Measurements from ENCODE around the gene DOCK2. TPM values are rescaled to one million over a fixed set of nuclear protein-coding genes. Genes with fewer than 3 reads are reported as not detected.

DOCK2 gene
- total RNA-seq, 2 experiments from 2014 or later, result 161 to 205 TPM

- TF ChIP-seq CTCF (conservative IDR thresholded peaks at IDR 0.05; ENCODE audit: low read length) (no peak), EZH2phosphoT487 (IDR thresholded peaks at IDR 0.05; ENCODE audit: borderline replicate concordance, low read depth, low read length) (no peak)
- POLR2A ChIA-PET, result no interaction called here
- no peak overlapping the region for H2AFZ ChIP-seq (ENCODE audit: low read length)
Observed at GRCh38 chr5:169694091-169694625, 57.1 kb downstream of the DOCK2 start.

GRCh38 chr5:169695025-169695625 is 58.0 kb downstream of the DOCK2 start:
- H3K4me3 ChIP-seq (ENCODE audit: low read depth, low read length, poor library complexity, severe bottlenecking), result no peak overlapping the region
- intact Hi-C loops (cut with micrococcal nuclease; ENCODE audit: unreplicated experiment), result no loop called here
- CTCF ChIA-PET (ENCODE audit: unreplicated experiment), result no interaction called here
- no peaks in the 10 kb centered on the region for H3K79me2 ChIP-seq (ENCODE audit: insufficient read depth, low read depth, low read length)
- no peaks in the 10 kb centered on the region for H3K9me3 ChIP-seq (ENCODE audit: low read length)
- no peaks in the 10 kb centered on the region for H3K9me2 ChIP-seq (ENCODE audit: insufficient read depth, low read length)
- no peak overlapping the region for H3K4me2 ChIP-seq (ENCODE audit: low read length)
- POLR2A ChIA-PET, result no interaction called here
- H3K36me3 ChIP-seq (ENCODE audit: insufficient read depth, low read length), result peaks cover 97% of the 10 kb centered on the region
- no peak overlapping the region for H3K27ac ChIP-seq (ENCODE audit: low read depth, low read length, poor library complexity, severe bottlenecking)
- H2AFZ ChIP-seq (ENCODE audit: low read length), result no peak overlapping the region
- H4K20me1 ChIP-seq (ENCODE audit: insufficient read depth, low read length), result no peaks in the 10 kb centered on the region
- BruUV-seq (replicated peaks), result no TSS peak
- no peaks in the 10 kb centered on the region for H3K4me1 ChIP-seq (ENCODE audit: insufficient read depth, low read length, poor library complexity, severe bottlenecking)
- TF ChIP-seq EZH2phosphoT487 (IDR thresholded peaks at IDR 0.05; ENCODE audit: borderline replicate concordance, low read depth, low read length), result no peak
- no peak for TF ChIP-seq CTCF (conservative IDR thresholded peaks at IDR 0.05; ENCODE audit: low read length)
- DNase-seq (ENCODE audit: low spot score), result no peak

More at GRCh38 chr5:169694091-169694625, 57.1 kb downstream of the DOCK2 start:
- H3K79me2 ChIP-seq (ENCODE audit: insufficient read depth, low read depth, low read length), result no peaks in the 10 kb centered on the region
- no TSS peak for BruUV-seq (replicated peaks)
- CTCF ChIA-PET (ENCODE audit: unreplicated experiment), result no interaction called here
- H4K20me1 ChIP-seq (ENCODE audit: insufficient read depth, low read length), result no peaks in the 10 kb centered on the region
- intact Hi-C loops (cut with micrococcal nuclease; ENCODE audit: unreplicated experiment), result no loop called here
- no peak overlapping the region for H3K4me3 ChIP-seq (ENCODE audit: low read depth, low read length, poor library complexity, severe bottlenecking)
- no peaks in the 10 kb centered on the region for H3K9me2 ChIP-seq (ENCODE audit: insufficient read depth, low read length)
- DNase-seq (ENCODE audit: low spot score), result no peak
- no peaks in the 10 kb centered on the region for H3K4me1 ChIP-seq (ENCODE audit: insufficient read depth, low read length, poor library complexity, severe bottlenecking)
- peaks cover 97% of the 10 kb centered on the region for H3K36me3 ChIP-seq (ENCODE audit: insufficient read depth, low read length)
- no peaks in the 10 kb centered on the region for H3K9me3 ChIP-seq (ENCODE audit: low read length)
- no peak overlapping the region for H3K4me2 ChIP-seq (ENCODE audit: low read length)
- H3K27ac ChIP-seq (ENCODE audit: low read depth, low read length, poor library complexity, severe bottlenecking), result no peak overlapping the region

GRCh38 chr5:169695919-169696490 is 58.9 kb downstream of the DOCK2 start:
- Histone ChIP-seq H3K27ac (ENCODE audit: low read depth, low read length, poor library complexity, severe bottlenecking) (no peak overlapping the region), H3K4me1 (ENCODE audit: insufficient read depth, low read length, poor library complexity, severe bottlenecking) (no peaks in the 10 kb centered on the region), H3K4me2 (ENCODE audit: low read length) (no peak overlapping the region), H3K9me3 (ENCODE audit: low read length) (no peaks in the 10 kb centered on the region), H2AFZ (ENCODE audit: low read length) (no peak overlapping the region), H3K9me2 (ENCODE audit: insufficient read depth, low read length) (no peaks in the 10 kb centered on the region), H3K36me3 (ENCODE audit: insufficient read depth, low read length) (peaks cover 95% of the 10 kb centered on the region), H3K4me3 (ENCODE audit: low read depth, low read length, poor library complexity, severe bottlenecking) (no peak overlapping the region), H3K79me2 (ENCODE audit: insufficient read depth, low read depth, low read length) (no peaks in the 10 kb centered on the region), H4K20me1 (ENCODE audit: insufficient read depth, low read length) (no peaks in the 10 kb centered on the region)
- TF ChIP-seq CTCF (conservative IDR thresholded peaks at IDR 0.05; ENCODE audit: low read length) (no peak), EZH2phosphoT487 (IDR thresholded peaks at IDR 0.05; ENCODE audit: borderline replicate concordance, low read depth, low read length) (no peak)
- intact Hi-C loops (cut with micrococcal nuclease; ENCODE audit: unreplicated experiment), result no loop called here
- ChIA-PET CTCF (ENCODE audit: unreplicated experiment) (no interaction called here), POLR2A (interaction anchor here (1.2 kb wide), 1 partner anchor 11 kb away, joined by 3 read pairs; no protein-coding TSS in a partner anchor)
- DNase-seq (ENCODE audit: low spot score), result no peak
- BruUV-seq (replicated peaks), result no TSS peak

Data from OCI-LY7 (cell line).